Body of pancreas (tissue), 4 donors: ENCODE results near the gene CELF1.

Experiments used
- POLR2A ChIP-seq, 3 donors: fragments of 450-650 bp; IDR thresholded peaks; one replicate each; pipeline ENCODE4 v1.6.1; 2016; ENCODE audit warnings: antibody characterized with exemption in 3 of 3, mild to moderate bottlenecking in 2 of 3
- TF ChIP-seq, protein P1 (sequence below), 7 experiments: fragments of 450-650 bp in 4 of 7; fragments of 200-600 bp in 3 of 7; sonication (generic) in 3 of 7; IDR thresholded peaks; one replicate each; pipeline ENCODE4 v1.5.1; 2016 to 2019; ENCODE audit warnings: antibody characterized with exemption in 7 of 7

DNA sequence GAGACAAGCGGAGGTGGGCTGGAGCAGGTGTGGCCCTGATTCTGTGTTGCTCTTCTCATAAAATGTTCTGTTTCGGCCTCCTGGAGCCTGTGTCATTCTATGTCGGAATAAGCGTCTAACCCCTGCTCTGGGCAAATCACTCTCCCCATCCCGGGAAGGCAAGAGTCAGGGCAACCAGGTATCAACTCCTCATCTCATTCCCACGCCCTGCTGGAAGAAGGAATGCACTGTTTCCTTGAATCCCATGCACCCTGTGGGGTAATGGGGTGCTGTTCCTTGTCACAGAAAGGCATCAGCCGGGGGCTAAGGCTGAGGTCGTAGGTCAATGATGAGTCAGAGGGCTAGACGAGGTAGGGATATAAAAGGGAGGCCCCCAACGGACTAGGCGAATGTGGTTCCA is 36.2 kb upstream of the CELF1 start:
- TF ChIP-seq, protein P1, sequence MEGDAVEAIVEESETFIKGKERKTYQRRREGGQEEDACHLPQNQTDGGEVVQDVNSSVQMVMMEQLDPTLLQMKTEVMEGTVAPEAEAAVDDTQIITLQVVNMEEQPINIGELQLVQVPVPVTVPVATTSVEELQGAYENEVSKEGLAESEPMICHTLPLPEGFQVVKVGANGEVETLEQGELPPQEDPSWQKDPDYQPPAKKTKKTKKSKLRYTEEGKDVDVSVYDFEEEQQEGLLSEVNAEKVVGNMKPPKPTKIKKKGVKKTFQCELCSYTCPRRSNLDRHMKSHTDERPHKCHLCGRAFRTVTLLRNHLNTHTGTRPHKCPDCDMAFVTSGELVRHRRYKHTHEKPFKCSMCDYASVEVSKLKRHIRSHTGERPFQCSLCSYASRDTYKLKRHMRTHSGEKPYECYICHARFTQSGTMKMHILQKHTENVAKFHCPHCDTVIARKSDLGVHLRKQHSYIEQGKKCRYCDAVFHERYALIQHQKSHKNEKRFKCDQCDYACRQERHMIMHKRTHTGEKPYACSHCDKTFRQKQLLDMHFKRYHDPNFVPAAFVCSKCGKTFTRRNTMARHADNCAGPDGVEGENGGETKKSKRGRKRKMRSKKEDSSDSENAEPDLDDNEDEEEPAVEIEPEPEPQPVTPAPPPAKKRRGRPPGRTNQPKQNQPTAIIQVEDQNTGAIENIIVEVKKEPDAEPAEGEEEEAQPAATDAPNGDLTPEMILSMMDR (IDR thresholded peaks at IDR 0.05), result no peak
- no peak for TF ChIP-seq POLR2A (IDR thresholded peaks at IDR 0.05)
